Activated T-cell treated with anti-CD3 and anti-CD28 coated beads, Interleukin-2, amount 50 U/mL, for 4 hours (primary cell): Measurements from ENCODE around the gene TMEM74B. TPM values are rescaled to one million over a fixed set of nuclear protein-coding genes. Genes with fewer than 3 reads are reported as not detected.

Experiments used
- ATAC-seq, 2 donors: fragments of 200-7000 bp; cut with Tn5 transposase; one replicate each; pipeline ENCODE4 v1.10.0; 2021
- DNase-seq: peaks from one replicate; pipeline ENCODE4 v3.0.0-alpha.2; 2020
- H3K27me3 Mint-ChIP-seq: one replicate; pipeline ENCODE4 v1.8.0; 2021; ENCODE audit warnings: low read depth, mixed read lengths
- H3K36me3 Mint-ChIP-seq: one replicate; pipeline ENCODE4 v1.8.0; 2022; ENCODE audit warnings: mixed read lengths; ENCODE audit not compliant: insufficient read depth
- H3K4me1 Mint-ChIP-seq: one replicate; pipeline ENCODE4 v1.8.0; 2021; ENCODE audit warnings: low read depth, mixed read lengths
- H3K4me3 Mint-ChIP-seq: one replicate; pipeline ENCODE4 v1.8.0; 2021; ENCODE audit warnings: mild to moderate bottlenecking, moderate library complexity, mixed read lengths
- H3K9me3 Mint-ChIP-seq: one replicate; pipeline ENCODE4 v1.8.0; 2021; ENCODE audit warnings: mixed read lengths
- total RNA-seq, 3 donors: library from RNA; stranded (reverse); gene quantifications; one replicate each; pipeline ENCODE4 v1.2.1, GENCODE V29; 2021

The TMEM74B gene
- total RNA-seq, 3 donors from 2014 or later: not detected

GRCh38 chr20:1210501-1210900 is 25.7 kb upstream of the TMEM74B start:
- no peaks in the 10 kb centered on the region for H3K36me3 Mint-ChIP-seq
- DNase-seq (no peak), ATAC-seq (no peak)
- no peak overlapping the region for H3K4me3 Mint-ChIP-seq
- no peaks in the 10 kb centered on the region for H3K27me3 Mint-ChIP-seq
- peaks cover 13% of the 10 kb centered on the region for H3K4me1 Mint-ChIP-seq
- H3K9me3 Mint-ChIP-seq: no peaks in the 10 kb centered on the region

GRCh38 chr20:1209447-1210387 is 24.9 kb upstream of the TMEM74B start:
- H3K4me3 Mint-ChIP-seq: no peak overlapping the region
- DNase-seq (no peak), ATAC-seq (peak; percentile 52)
- H3K27me3 Mint-ChIP-seq: no peaks in the 10 kb centered on the region
- H3K4me1 Mint-ChIP-seq: peaks cover 5% of the 10 kb centered on the region
- H3K36me3 Mint-ChIP-seq: no peaks in the 10 kb centered on the region
- no peaks in the 10 kb centered on the region for H3K9me3 Mint-ChIP-seq

- no peaks in the 10 kb centered on the region for H3K4me1 Mint-ChIP-seq
- DNase-seq: no peak
- H3K9me3 Mint-ChIP-seq: no peaks in the 10 kb centered on the region
- H3K27me3 Mint-ChIP-seq: no peaks in the 10 kb centered on the region
- ATAC-seq: no peak
- H3K36me3 Mint-ChIP-seq: no peaks in the 10 kb centered on the region
- no peak overlapping the region for H3K4me3 Mint-ChIP-seq
Measured at GRCh38 chr20:1207293-1207878, 22.6 kb upstream of the TMEM74B start.

- ATAC-seq (no peak), DNase-seq (no peak)
- no peaks in the 10 kb centered on the region for H3K9me3 Mint-ChIP-seq
- no peak overlapping the region for H3K4me3 Mint-ChIP-seq
- no peaks in the 10 kb centered on the region for H3K4me1 Mint-ChIP-seq
- no peaks in the 10 kb centered on the region for H3K27me3 Mint-ChIP-seq
- H3K36me3 Mint-ChIP-seq: no peaks in the 10 kb centered on the region
Measured at GRCh38 chr20:1206366-1207148, 21.8 kb upstream of the TMEM74B start.

GRCh38 chr20:1205802-1206201 is 21.0 kb upstream of the TMEM74B start:
- Mint-ChIP-seq H3K9me3 (no peaks in the 10 kb centered on the region), H3K4me3 (no peak overlapping the region), H3K36me3 (no peaks in the 10 kb centered on the region), H3K27me3 (no peaks in the 10 kb centered on the region), H3K4me1 (no peaks in the 10 kb centered on the region)
- ATAC-seq (no peak), DNase-seq (no peak)

GRCh38 chr20:1204576-1204975 is 19.8 kb upstream of the TMEM74B start:
- Mint-ChIP-seq H3K4me1 (peaks cover 6% of the 10 kb centered on the region), H3K9me3 (no peaks in the 10 kb centered on the region), H3K27me3 (no peaks in the 10 kb centered on the region), H3K36me3 (no peaks in the 10 kb centered on the region), H3K4me3 (no peak overlapping the region)
- DNase-seq (no peak), ATAC-seq (no peak)

GRCh38 chr20:1204113-1204512 is 19.3 kb upstream of the TMEM74B start:
- H3K27me3 Mint-ChIP-seq: no peaks in the 10 kb centered on the region
- H3K36me3 Mint-ChIP-seq: no peaks in the 10 kb centered on the region
- ATAC-seq (no peak), DNase-seq (no peak)
- peaks cover 6% of the 10 kb centered on the region for H3K4me1 Mint-ChIP-seq
- H3K9me3 Mint-ChIP-seq: no peaks in the 10 kb centered on the region
- no peak overlapping the region for H3K4me3 Mint-ChIP-seq

GRCh38 chr20:1203630-1204029 is 18.8 kb upstream of the TMEM74B start:
- Mint-ChIP-seq H3K27me3 (no peaks in the 10 kb centered on the region), H3K9me3 (no peaks in the 10 kb centered on the region), H3K4me1 (peaks cover 6% of the 10 kb centered on the region), H3K36me3 (no peaks in the 10 kb centered on the region), H3K4me3 (no peak overlapping the region)
- DNase-seq (no peak), ATAC-seq (no peak)

- Mint-ChIP-seq H3K36me3 (no peaks in the 10 kb centered on the region), H3K4me3 (no peak within 1 kb of the TSS), H3K4me1 (peaks cover 6% of the 10 kb centered on the region), H3K9me3 (no peaks in the 10 kb centered on the region), H3K27me3 (no peaks in the 10 kb centered on the region)
- ATAC-seq (no peak), DNase-seq (no peak)
Measured at GRCh38 chr20:1202762-1203504, 18.2 kb upstream of the TMEM74B start, which contains the start of gene C20orf202. TSS of gene C20orf202 (plus strand) at chr20:1203454. CDS start at chr20:1203586, 132 bp downstream.

GRCh38 chr20:1199964-1200363 is 15.2 kb upstream of the TMEM74B start:
- DNase-seq (no peak), ATAC-seq (no peak)
- peaks cover 6% of the 10 kb centered on the region for H3K4me1 Mint-ChIP-seq
- H3K36me3 Mint-ChIP-seq: no peaks in the 10 kb centered on the region
- no peaks in the 10 kb centered on the region for H3K9me3 Mint-ChIP-seq
- no peaks in the 10 kb centered on the region for H3K27me3 Mint-ChIP-seq
- no peak overlapping the region for H3K4me3 Mint-ChIP-seq

- H3K4me3 Mint-ChIP-seq: no peak overlapping the region
- H3K9me3 Mint-ChIP-seq: no peaks in the 10 kb centered on the region
- no peaks in the 10 kb centered on the region for H3K36me3 Mint-ChIP-seq
- H3K4me1 Mint-ChIP-seq: peaks cover 6% of the 10 kb centered on the region
- no peaks in the 10 kb centered on the region for H3K27me3 Mint-ChIP-seq
- ATAC-seq (no peak), DNase-seq (no peak)
Measured at GRCh38 chr20:1199212-1199873, 14.6 kb upstream of the TMEM74B start.

- ATAC-seq: no peak
- no peaks in the 10 kb centered on the region for H3K36me3 Mint-ChIP-seq
- peaks cover 6% of the 10 kb centered on the region for H3K4me1 Mint-ChIP-seq
- no peaks in the 10 kb centered on the region for H3K27me3 Mint-ChIP-seq
- H3K4me3 Mint-ChIP-seq: no peak overlapping the region
- DNase-seq: no peak
- H3K9me3 Mint-ChIP-seq: no peaks in the 10 kb centered on the region
Measured at GRCh38 chr20:1198751-1199150, 14.0 kb upstream of the TMEM74B start.

GRCh38 chr20:1197801-1198200 is 13.0 kb upstream of the TMEM74B start:
- no peaks in the 10 kb centered on the region for H3K9me3 Mint-ChIP-seq
- H3K4me3 Mint-ChIP-seq: no peak overlapping the region
- no peaks in the 10 kb centered on the region for H3K36me3 Mint-ChIP-seq
- ATAC-seq (no peak), DNase-seq (no peak)
- H3K27me3 Mint-ChIP-seq: no peaks in the 10 kb centered on the region
- peaks cover 6% of the 10 kb centered on the region for H3K4me1 Mint-ChIP-seq
